ENCODE measurements around the gene ZBED4. TPM values are rescaled to one million over a fixed set of nuclear protein-coding genes. Genes with fewer than 3 reads are reported as not detected.
A peak's percentile ranks its signal among the peaks of the same experiment; 100 is the strongest.
"Not testable (repeated sequence)": the region's sequence is repeated elsewhere in the genome, so short reads cannot be mapped to it uniquely, and the experiment has no call there.

The ZBED4 gene
- total RNA-seq, 2 experiments from 2014 or later, result 19.7 to 20.1 TPM

DNA sequence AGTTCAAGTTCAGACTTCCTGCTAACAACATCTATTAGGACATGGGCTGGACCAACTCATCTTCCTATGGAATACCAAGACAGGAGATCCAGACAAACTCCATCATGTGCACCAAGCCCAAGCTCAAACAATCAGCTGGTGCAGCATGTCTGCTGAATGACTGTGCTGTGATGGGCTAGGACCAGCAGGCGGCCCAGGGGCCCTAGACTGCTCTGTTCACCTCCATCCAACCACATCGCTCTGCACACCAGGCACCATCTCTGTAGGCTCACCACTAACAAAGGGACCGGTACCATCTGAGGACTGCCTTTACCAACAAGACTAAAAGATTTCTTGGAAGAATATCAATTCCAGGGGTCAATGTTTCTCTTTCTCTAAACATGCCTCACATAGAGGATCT is 36.3 kb upstream of the ZBED4 start:
- peak; percentile 43 for ATAC-seq

DNA sequence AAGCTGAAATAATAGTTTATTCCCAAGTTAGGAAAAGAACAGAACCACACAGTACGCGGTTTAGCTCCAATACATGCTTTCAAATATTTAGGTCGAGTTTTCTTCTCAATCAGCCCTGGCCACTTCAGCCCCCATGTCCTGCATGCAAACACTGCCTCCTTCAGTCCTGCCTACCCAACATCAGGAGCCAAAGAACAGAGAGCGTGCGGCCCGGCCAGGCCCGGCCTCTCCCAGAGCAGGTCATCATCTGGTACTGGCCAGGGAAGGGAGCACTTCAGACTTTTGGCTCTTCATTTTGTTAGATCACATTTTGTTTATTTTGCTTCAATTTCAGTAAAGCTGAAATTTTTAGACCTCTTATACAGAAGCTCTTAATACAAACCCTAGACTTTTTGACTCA is 32.7 kb upstream of the ZBED4 start:
- TF ChIP-seq, protein P1, sequence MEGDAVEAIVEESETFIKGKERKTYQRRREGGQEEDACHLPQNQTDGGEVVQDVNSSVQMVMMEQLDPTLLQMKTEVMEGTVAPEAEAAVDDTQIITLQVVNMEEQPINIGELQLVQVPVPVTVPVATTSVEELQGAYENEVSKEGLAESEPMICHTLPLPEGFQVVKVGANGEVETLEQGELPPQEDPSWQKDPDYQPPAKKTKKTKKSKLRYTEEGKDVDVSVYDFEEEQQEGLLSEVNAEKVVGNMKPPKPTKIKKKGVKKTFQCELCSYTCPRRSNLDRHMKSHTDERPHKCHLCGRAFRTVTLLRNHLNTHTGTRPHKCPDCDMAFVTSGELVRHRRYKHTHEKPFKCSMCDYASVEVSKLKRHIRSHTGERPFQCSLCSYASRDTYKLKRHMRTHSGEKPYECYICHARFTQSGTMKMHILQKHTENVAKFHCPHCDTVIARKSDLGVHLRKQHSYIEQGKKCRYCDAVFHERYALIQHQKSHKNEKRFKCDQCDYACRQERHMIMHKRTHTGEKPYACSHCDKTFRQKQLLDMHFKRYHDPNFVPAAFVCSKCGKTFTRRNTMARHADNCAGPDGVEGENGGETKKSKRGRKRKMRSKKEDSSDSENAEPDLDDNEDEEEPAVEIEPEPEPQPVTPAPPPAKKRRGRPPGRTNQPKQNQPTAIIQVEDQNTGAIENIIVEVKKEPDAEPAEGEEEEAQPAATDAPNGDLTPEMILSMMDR (IDR thresholded peaks at IDR 0.05), result no peak
- ChIA-PET CTCF (no interaction called here), POLR2A (interaction anchor here (1.0 to 1.6 kb wide), 7 partner anchors 8 to 30 kb away, joined by 3 to 5 read pairs (median 4); no protein-coding TSS in a partner anchor)
- Mint-ChIP-seq H3K4me1 (ENCODE audit: low read depth) (peaks cover 72% of the 10 kb centered on the region), H3K9me3 (no peaks in the 10 kb centered on the region), H3K27me3 (no peaks in the 10 kb centered on the region), H3K4me3 (no peak overlapping the region), H3K27ac (peak overlapping the region; percentile 16), H3K36me3 (ENCODE audit: low read depth) (peaks cover 62% of the 10 kb centered on the region)
- intact Hi-C loops (cut with micrococcal nuclease), result no loop called here
- ATAC-seq (no peak), DNase-seq (no peak)

More for the DNA sequence above, 36.3 kb upstream of the ZBED4 start:
- Mint-ChIP-seq H3K27me3 (no peaks in the 10 kb centered on the region), H3K27ac (no peak overlapping the region), H3K4me3 (no peak overlapping the region), H3K36me3 (ENCODE audit: low read depth) (peaks cover 54% of the 10 kb centered on the region), H3K9me3 (no peaks in the 10 kb centered on the region), H3K4me1 (ENCODE audit: low read depth) (peaks cover 66% of the 10 kb centered on the region)
- TF ChIP-seq, protein P1 (IDR thresholded peaks at IDR 0.05), result no peak
- CTCF ChIA-PET, result interaction anchor here (1.1 kb wide), 1 partner anchor 57 kb away, joined by 3 read pairs; no protein-coding TSS in a partner anchor
- DNase-seq, result no peak
- intact Hi-C loops (cut with micrococcal nuclease), result no loop called here
- POLR2A ChIA-PET, result interaction anchor here (0.7 kb wide), 1 partner anchor 23 kb away, joined by 3 read pairs; no protein-coding TSS in a partner anchor

DNA sequence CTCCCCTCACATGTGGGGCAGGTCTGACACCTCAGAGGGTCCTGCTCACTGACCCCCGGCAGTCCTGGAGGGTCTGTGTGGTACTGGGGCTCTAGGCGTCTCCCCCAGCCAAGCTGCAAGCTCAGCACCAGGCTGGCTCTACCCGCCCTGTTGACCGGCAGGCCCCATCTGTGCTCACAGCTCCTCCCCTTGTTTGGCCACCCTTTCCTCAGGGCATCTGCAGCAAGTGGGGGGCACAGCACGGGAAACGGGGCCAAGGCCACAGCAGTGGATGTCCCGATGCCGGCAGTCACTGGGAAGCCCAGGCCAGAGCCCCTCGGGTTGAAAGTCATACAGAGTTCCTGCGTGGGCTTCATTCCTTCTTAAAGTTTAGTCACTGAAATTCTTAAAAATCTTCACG is 31.9 kb upstream of the ZBED4 start:
- ATAC-seq; H3K27me3 Mint-ChIP-seq; H3K9me3 Mint-ChIP-seq; H3K27ac Mint-ChIP-seq; DNase-seq; H3K4me3 Mint-ChIP-seq; intact Hi-C loops (cut with micrococcal nuclease); CTCF ChIA-PET: not testable (repeated sequence)
- POLR2A ChIA-PET, result interaction anchor here (1.0 to 1.6 kb wide), 5 partner anchors 11 to 34 kb away, joined by 3 to 5 read pairs (median 4); no protein-coding TSS in a partner anchor
- Mint-ChIP-seq H3K4me1 (ENCODE audit: low read depth) (peaks cover 66% of the 10 kb centered on the region), H3K36me3 (ENCODE audit: low read depth) (peaks cover 64% of the 10 kb centered on the region)

DNA sequence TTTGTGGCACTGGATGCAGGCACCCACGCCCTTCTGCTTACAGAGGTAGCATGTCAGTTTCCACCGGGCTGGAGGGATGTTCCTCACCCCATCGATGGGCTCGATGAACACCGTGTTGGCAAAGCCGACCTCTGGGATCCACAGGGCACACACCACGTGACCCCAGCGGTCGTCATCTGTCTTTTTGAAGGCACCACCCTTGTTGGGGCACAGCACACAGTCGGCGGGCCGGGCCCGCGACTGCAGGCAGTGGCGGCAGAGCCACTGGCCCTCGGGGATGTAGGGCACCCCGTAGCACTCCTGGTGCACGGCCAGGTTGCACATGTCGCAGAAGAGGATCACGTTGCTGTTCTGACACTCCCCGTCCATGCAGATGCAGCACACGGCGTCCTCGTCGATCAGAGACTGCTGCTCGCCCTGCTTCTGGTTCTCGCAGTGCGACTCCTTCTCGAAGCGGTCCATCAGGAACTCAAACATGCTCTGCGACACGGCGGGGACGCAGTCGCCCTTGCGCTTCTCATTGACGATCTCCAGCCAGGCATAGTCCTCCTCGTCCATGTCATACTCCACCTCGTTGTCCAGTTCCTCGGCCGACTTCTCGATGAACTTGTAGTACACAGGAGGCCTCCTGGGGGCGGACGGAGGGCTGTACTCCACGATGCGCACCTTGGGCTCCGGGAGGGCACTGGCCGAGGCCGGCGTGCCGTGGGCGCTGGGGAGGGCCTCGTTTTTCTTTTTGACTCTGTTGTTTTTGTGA is 30.2 kb upstream of the ZBED4 start:
- Mint-ChIP-seq H3K27ac (no peak overlapping the region), H3K36me3 (ENCODE audit: low read depth) (peaks cover 48% of the 10 kb centered on the region), H3K4me1 (ENCODE audit: low read depth) (peaks cover 51% of the 10 kb centered on the region), H3K27me3 (no peaks in the 10 kb centered on the region), H3K9me3 (no peaks in the 10 kb centered on the region), H3K4me3 (no peak overlapping the region)
- TF ChIP-seq, protein P1 (IDR thresholded peaks at IDR 0.05), result no peak
- DNase-seq, result no peak
- POLR2A ChIA-PET, result no interaction called here
- CTCF ChIA-PET, result no interaction called here
- intact Hi-C loops (cut with micrococcal nuclease), result no loop called here
- ATAC-seq, result no peak

DNA sequence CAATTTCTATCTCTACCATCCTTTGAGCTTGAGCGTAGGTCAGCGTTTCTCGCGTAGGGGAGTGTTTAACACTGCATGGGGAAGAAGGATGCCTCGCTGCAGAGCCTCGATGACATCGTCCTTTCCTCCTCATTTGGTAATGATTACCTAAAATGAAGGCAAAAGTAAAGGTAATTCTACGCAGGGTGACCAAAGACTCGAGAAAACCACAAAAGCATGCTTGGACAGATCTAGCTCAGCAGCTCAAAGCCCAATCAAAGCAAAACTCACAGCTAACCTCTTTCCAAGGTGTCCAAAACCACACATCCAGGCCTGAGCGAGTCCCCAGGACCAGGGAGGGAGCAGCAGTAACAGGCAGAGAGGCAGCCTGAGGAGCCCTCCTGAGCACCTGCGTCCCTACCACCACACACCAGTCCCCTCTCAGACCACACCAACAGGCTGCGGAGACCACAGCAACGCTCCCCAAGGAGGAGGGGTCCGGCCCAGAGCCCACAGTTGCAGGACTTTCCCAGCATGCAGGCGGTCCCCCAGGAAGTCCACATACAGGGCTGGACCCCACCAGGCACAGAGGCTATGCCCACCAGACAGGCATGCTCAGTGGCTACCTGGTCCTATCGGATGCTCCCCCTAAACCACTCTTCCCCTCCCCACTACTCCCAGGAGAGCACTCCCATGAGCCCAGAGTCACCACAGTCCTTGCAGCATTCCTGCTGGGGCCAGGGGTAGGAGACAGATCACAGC is 29.3 kb upstream of the ZBED4 start:
- no peaks in the 10 kb centered on the region for H3K27me3 Mint-ChIP-seq
- peak overlapping the region; percentile 95 for H3K27ac Mint-ChIP-seq
- CTCF ChIA-PET, result no interaction called here

More for the DNA sequence above, 29.3 kb upstream of the ZBED4 start:
- DNase-seq (no peak), ATAC-seq (no peak)
- POLR2A ChIA-PET, result no interaction called here
- Mint-ChIP-seq H3K36me3 (ENCODE audit: low read depth) (peaks cover 45% of the 10 kb centered on the region), H3K4me3 (peak overlapping the region; percentile 33), H3K9me3 (no peaks in the 10 kb centered on the region), H3K4me1 (ENCODE audit: low read depth) (peaks cover 54% of the 10 kb centered on the region)
- intact Hi-C loops (cut with micrococcal nuclease), result no loop called here
- TF ChIP-seq, protein P1 (IDR thresholded peaks at IDR 0.05), result no peak

All from activated CD8-positive, alpha-beta T cell treated with anti-CD3 and anti-CD28 coated beads for 36 hours (primary cell).